MM.1S (cell line): ENCODE results near the gene GLIPR2.
A peak's percentile ranks its signal among the peaks of the same experiment; 100 is the strongest.

Experiments used
- DNase-seq: peaks from one replicate; pipeline ENCODE4 v3.0.0-alpha.2; 2015
- H2AFZ ChIP-seq: fragments of 300-600 bp; sonication (generic); 2 replicates; pipeline ENCODE4 v1.6.0; 2016; ENCODE audit warnings: antibody characterized with exemption, low read length
- H3F3A ChIP-seq: fragments of 300-600 bp; sonication (generic); 2 replicates; pipeline ENCODE4 v1.6.1; 2016; ENCODE audit warnings: mild to moderate bottlenecking, antibody characterized with exemption, low read length, moderate library complexity, mixed read lengths; ENCODE audit not compliant: insufficient read depth
- H3K27ac ChIP-seq: fragments of 300-600 bp; sonication (generic); 2 replicates; pipeline ENCODE4 v1.5.1; 2016; ENCODE audit warnings: mild to moderate bottlenecking, low read length
- H3K27me3 ChIP-seq: fragments of 300-600 bp; sonication (generic); replicated peaks from 2 replicates; pipeline ENCODE4 v1.6.0; 2016; ENCODE audit warnings: low read length; ENCODE audit not compliant: insufficient read depth
- H3K36me3 ChIP-seq: fragments of 300-600 bp; sonication (generic); replicated peaks from 2 replicates; pipeline ENCODE4 v1.6.1; 2016; ENCODE audit warnings: mild to moderate bottlenecking, low read length, mixed read lengths; ENCODE audit not compliant: insufficient read depth
- H3K4me1 ChIP-seq: fragments of 300-600 bp; sonication (generic); 2 replicates; pipeline ENCODE4 v1.6.1; 2016; ENCODE audit warnings: low read length, mixed read lengths
- H3K4me2 ChIP-seq: fragments of 300-600 bp; sonication (generic); 2 replicates; pipeline ENCODE4 v1.6.0; 2016; ENCODE audit warnings: low read depth, low read length
- H3K4me3 ChIP-seq: fragments of 300-600 bp; sonication (generic); 2 replicates; pipeline ENCODE4 v1.5.1; 2016; ENCODE audit warnings: low read length, mixed read lengths
- H3K79me2 ChIP-seq: fragments of 300-600 bp; sonication (generic); 2 replicates; pipeline ENCODE4 v1.6.1; 2016; ENCODE audit warnings: mixed run types, low read length, mixed read lengths
- H3K9ac ChIP-seq: fragments of 300-600 bp; sonication (generic); 2 replicates; pipeline ENCODE4 v1.6.1; 2016; ENCODE audit warnings: low read length, mixed read lengths
- H3K9me2 ChIP-seq: fragments of 300-600 bp; sonication (generic); replicated peaks from 2 replicates; pipeline ENCODE4 v1.6.1; 2016; ENCODE audit warnings: mild to moderate bottlenecking, low read length, mixed read lengths; ENCODE audit not compliant: insufficient read depth
- H3K9me3 ChIP-seq: fragments of 300-600 bp; sonication (generic); replicated peaks from 2 replicates; pipeline ENCODE4 v1.6.1; 2016; ENCODE audit warnings: mild to moderate bottlenecking, low read length, mixed read lengths; ENCODE audit not compliant: insufficient read depth
- H4K20me1 ChIP-seq: fragments of 300-600 bp; sonication (generic); 2 replicates; pipeline ENCODE4 v1.6.1; 2016; ENCODE audit warnings: mild to moderate bottlenecking, low read length, moderate library complexity, mixed read lengths; ENCODE audit not compliant: insufficient read depth
- EZH2 ChIP-seq: fragments of 300-600 bp; sonication (generic); optimal IDR thresholded peaks from 2 replicates; pipeline ENCODE3; 2017; ENCODE audit warnings: low read depth, mild to moderate bottlenecking, antibody characterized with exemption, low read length, mixed read lengths
- EZH2phosphoT487 ChIP-seq: fragments of 300-600 bp; sonication (generic); IDR thresholded peaks from 2 replicates; pipeline ENCODE4 v1.6.1; 2018; ENCODE audit warnings: antibody characterized with exemption, low read length
- TF ChIP-seq, protein P1 (sequence below): fragments of 300-600 bp; sonication (generic); IDR thresholded peaks from 2 replicates; pipeline ENCODE4 v1.5.1; 2016; ENCODE audit warnings: antibody characterized with exemption, low read length, mixed read lengths

The GLIPR2 gene

GRCh38 chr9:36148311-36149051 lies 11.9 kb downstream of the GLIPR2 start:
- Histone ChIP-seq H2AFZ (peak overlapping the region; percentile 85), H3K27me3 (no peaks in the 10 kb centered on the region), H3K9me3 (no peaks in the 10 kb centered on the region), H4K20me1 (no peaks in the 10 kb centered on the region), H3K4me2 (peak overlapping the region; percentile 82), H3K9me2 (no peaks in the 10 kb centered on the region), H3K9ac (peak overlapping the region; percentile 58), H3K27ac (peak overlapping the region; percentile 93), H3K4me3 (peak overlapping the region; percentile 26; the same call in 1 of the 2 replicates), H3K4me1 (peaks cover 72% of the 10 kb centered on the region), H3K79me2 (0 out of 2 replicates have a peak, but pooled peaks cover 6% of the 10 kb centered on the region), H3K36me3 (no peaks in the 10 kb centered on the region), H3F3A (peaks cover 44% of the 10 kb centered on the region)
- TF ChIP-seq, protein P1, sequence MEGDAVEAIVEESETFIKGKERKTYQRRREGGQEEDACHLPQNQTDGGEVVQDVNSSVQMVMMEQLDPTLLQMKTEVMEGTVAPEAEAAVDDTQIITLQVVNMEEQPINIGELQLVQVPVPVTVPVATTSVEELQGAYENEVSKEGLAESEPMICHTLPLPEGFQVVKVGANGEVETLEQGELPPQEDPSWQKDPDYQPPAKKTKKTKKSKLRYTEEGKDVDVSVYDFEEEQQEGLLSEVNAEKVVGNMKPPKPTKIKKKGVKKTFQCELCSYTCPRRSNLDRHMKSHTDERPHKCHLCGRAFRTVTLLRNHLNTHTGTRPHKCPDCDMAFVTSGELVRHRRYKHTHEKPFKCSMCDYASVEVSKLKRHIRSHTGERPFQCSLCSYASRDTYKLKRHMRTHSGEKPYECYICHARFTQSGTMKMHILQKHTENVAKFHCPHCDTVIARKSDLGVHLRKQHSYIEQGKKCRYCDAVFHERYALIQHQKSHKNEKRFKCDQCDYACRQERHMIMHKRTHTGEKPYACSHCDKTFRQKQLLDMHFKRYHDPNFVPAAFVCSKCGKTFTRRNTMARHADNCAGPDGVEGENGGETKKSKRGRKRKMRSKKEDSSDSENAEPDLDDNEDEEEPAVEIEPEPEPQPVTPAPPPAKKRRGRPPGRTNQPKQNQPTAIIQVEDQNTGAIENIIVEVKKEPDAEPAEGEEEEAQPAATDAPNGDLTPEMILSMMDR: 0 out of 2 replicates have a peak, but pooled peaks have one; percentile 8
- TF ChIP-seq EZH2 (no peak), EZH2phosphoT487 (no peak)
- peak; percentile 98 for DNase-seq

DNA sequence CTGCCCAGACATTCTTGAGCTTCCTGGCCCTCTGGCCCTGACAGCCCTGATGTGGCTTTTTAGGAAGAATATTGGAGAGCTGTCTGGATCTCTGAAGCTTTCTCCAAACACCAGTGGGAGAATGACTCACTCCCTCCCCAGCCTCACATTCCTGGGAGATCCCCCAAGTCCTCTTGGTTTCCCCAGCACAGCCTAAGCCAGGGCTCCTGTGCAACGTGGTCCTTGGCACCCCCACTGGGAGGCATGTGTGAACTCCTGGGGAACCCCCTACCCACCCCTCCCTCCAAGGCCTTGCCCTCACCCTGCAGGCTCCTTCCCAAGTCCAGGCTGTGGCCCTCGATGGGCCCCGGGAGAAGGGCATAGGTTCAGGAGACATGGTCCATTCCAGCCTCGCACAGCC lies 12.7 kb downstream of the GLIPR2 start:
- H3K79me2 ChIP-seq: 0 out of 2 replicates have a peak, but pooled peaks cover 6% of the 10 kb centered on the region
- no peaks in the 10 kb centered on the region for H4K20me1 ChIP-seq
- H3K9me2 ChIP-seq: no peaks in the 10 kb centered on the region
- no peak overlapping the region for H2AFZ ChIP-seq
- H3K9me3 ChIP-seq: no peaks in the 10 kb centered on the region
- no peaks in the 10 kb centered on the region for H3K27me3 ChIP-seq
- no peaks in the 10 kb centered on the region for H3K36me3 ChIP-seq
- peak overlapping the region; percentile 93 for H3K27ac ChIP-seq
- peaks cover 44% of the 10 kb centered on the region for H3F3A ChIP-seq
- TF ChIP-seq, protein P1: no peak
- no peak for TF ChIP-seq EZH2phosphoT487
- no peak for TF ChIP-seq EZH2
- DNase-seq: no peak
- peaks cover 66% of the 10 kb centered on the region for H3K4me1 ChIP-seq
- H3K4me2 ChIP-seq: peak overlapping the region; percentile 82
- H3K9ac ChIP-seq: peak overlapping the region; percentile 58; the same call in 1 of the 2 replicates
- no peak overlapping the region; the same call in 1 of the 2 replicates for H3K4me3 ChIP-seq

DNA sequence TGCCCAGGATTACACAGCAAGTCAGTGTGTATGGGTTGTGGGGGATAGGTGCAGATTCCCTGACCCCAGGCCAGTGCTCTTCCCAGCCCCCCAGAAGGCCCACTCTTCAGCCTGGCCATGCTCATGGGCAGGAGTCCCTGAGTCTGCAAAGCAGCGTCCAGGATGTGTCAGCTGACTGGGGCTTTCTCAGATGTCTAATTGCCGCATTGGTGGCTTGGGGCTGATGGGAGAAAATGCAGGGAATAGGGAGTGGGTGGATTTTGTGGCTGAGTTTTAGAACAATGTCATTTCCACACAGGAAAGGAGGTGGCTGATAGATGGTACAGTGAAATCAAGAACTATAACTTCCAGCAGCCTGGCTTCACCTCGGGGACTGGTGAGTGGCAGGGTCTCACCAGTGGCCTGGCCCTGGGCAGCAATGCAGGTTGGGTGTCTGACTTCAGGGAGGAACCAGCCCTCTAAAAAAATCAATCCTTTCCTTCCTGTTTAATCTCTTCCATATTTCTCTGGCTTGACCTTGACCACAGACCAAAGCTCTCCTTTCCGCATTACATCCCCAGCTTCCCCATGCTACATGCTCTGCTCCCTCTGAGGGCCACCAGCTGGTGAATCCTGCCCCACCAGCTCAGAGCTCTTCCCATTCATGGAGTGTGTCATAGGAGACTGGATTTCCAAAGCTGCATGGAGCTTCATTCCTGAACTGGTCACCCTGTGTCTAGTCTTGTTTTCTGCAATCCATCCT lies 14.2 kb downstream of the GLIPR2 start:
- H3K9ac ChIP-seq: peak overlapping the region; percentile 84
- no peak for DNase-seq
- H3K4me1 ChIP-seq: peaks cover 52% of the 10 kb centered on the region

More for the DNA sequence above, 14.2 kb downstream of the GLIPR2 start:
- H3K9me3 ChIP-seq: no peaks in the 10 kb centered on the region
- peak overlapping the region; percentile 57 for H3K4me3 ChIP-seq
- H4K20me1 ChIP-seq: no peaks in the 10 kb centered on the region
- H3K9me2 ChIP-seq: no peaks in the 10 kb centered on the region
- peak overlapping the region; percentile 94 for H3K27ac ChIP-seq
- H3K79me2 ChIP-seq: 0 out of 2 replicates have a peak, but pooled peaks cover 2% of the 10 kb centered on the region
- H2AFZ ChIP-seq: no peak overlapping the region
- TF ChIP-seq, protein P1: no peak
- TF ChIP-seq EZH2: no peak
- no peak for TF ChIP-seq EZH2phosphoT487
- H3F3A ChIP-seq: peaks cover 48% of the 10 kb centered on the region
- H3K4me2 ChIP-seq: peak overlapping the region; percentile 94
- H3K27me3 ChIP-seq: no peaks in the 10 kb centered on the region
- no peaks in the 10 kb centered on the region for H3K36me3 ChIP-seq
